HG02970 (cell line): ENCODE measurements around the gene TMEM131.
"Not testable (repeated sequence)": the region's sequence is repeated elsewhere in the genome, so short reads cannot be mapped to it uniquely, and the experiment has no call there.

Source experiments
- ATAC-seq: cut with Tn5 transposase; IDR thresholded peaks from one replicate; pipeline ENCODE4 v1.9.1; 2021; ENCODE audit warnings: mild to moderate bottlenecking, moderate library complexity, moderate number of reproducible peaks; ENCODE audit not compliant: unreplicated experiment, low FRiP score

Gene TMEM131, protein sequence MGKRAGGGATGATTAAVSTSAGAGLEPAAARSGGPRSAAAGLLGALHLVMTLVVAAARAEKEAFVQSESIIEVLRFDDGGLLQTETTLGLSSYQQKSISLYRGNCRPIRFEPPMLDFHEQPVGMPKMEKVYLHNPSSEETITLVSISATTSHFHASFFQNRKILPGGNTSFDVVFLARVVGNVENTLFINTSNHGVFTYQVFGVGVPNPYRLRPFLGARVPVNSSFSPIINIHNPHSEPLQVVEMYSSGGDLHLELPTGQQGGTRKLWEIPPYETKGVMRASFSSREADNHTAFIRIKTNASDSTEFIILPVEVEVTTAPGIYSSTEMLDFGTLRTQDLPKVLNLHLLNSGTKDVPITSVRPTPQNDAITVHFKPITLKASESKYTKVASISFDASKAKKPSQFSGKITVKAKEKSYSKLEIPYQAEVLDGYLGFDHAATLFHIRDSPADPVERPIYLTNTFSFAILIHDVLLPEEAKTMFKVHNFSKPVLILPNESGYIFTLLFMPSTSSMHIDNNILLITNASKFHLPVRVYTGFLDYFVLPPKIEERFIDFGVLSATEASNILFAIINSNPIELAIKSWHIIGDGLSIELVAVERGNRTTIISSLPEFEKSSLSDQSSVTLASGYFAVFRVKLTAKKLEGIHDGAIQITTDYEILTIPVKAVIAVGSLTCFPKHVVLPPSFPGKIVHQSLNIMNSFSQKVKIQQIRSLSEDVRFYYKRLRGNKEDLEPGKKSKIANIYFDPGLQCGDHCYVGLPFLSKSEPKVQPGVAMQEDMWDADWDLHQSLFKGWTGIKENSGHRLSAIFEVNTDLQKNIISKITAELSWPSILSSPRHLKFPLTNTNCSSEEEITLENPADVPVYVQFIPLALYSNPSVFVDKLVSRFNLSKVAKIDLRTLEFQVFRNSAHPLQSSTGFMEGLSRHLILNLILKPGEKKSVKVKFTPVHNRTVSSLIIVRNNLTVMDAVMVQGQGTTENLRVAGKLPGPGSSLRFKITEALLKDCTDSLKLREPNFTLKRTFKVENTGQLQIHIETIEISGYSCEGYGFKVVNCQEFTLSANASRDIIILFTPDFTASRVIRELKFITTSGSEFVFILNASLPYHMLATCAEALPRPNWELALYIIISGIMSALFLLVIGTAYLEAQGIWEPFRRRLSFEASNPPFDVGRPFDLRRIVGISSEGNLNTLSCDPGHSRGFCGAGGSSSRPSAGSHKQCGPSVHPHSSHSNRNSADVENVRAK (N-terminal part only)

GRCh38 chr2:97995734-97996624, at the start of gene TMEM131:
Gene TMEM131 (minus strand): TSS chr2:97995948. CDS start chr2:97995662, 286 bp downstream.
- ATAC-seq: peak; percentile 73

DNA sequence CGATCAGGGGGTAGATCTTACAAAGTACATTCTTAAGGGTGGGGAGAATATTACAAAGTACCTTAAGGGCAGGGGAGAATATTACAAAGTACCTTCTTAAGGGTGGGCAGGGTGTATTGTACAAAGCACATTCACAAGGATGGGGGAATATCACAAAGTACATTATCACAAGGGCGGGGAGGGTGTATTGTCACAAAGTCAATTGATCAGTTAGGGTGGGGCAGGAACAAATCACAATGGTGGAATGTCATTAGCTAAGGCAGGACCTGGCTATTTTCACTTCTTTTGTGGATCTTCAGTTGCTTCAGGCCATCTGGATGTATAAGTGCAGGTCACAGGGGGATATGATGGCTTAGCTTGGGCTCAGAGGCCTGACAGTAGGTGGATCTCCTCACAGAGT, 49.0 kb upstream of the TMEM131 start:
- not testable (repeated sequence) for ATAC-seq

- ATAC-seq: no peak
Observed at GRCh38 chr2:98043101-98043500, 47.4 kb upstream of the TMEM131 start.

GRCh38 chr2:98040331-98040939, 44.7 kb upstream of the TMEM131 start:
- ATAC-seq: no peak

GRCh38 chr2:98039085-98039756, 43.5 kb upstream of the TMEM131 start:
- no peak for ATAC-seq

DNA sequence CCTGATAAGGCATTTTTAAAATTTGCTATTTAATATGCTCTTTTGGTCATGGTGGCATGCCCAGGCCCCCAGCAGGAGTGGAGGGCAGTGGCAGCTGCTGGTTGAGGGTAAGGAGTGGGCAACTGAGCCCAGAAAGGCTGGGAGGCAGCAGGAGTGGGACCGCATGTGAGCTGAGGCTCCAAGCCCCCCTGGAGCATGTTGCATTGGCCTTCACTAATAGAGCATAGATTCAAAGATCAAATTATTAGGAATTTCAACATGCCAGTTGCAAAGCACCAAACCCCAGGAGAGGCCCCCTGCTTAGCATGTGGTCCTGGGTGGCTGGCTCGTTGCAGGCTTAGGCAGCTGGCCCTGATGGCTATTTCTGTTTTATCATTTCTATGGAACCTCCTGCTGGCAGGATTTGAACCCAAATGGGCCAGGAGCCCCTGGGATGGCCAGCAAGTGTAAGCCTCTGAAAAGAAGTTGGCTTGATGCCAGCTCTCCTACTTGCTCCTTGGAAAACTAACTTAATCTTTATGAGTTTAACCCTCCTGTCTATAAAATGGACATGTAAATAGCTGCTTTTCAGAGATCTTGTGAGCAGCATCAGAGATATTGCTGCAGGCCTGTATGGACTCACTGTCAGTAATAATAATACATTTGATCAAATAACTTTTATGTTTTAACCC, 42.1 kb upstream of the TMEM131 start:
- ATAC-seq: no peak

DNA sequence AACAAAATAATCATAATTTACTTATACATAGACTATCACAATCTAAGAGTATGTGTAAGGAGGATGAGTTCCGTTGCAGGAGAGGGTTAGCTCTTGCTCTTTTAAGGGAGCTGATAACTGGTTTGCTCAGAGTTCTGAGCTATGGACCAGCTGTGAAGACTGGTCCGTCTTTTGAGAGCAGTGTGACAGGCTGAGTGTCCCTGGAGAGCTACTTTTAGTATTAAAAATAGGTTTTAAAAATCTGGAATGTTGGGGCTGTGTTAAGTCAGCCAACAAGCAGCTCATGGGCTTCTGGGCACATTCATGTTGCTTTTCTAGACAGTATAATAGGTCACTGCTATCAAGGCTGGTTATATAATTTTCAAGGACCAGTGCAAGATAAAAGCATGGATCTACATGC, 41.5 kb upstream of the TMEM131 start:
- ATAC-seq: no peak

- ATAC-seq: no peak
Observed at GRCh38 chr2:98036349-98037000, 40.7 kb upstream of the TMEM131 start.

GRCh38 chr2:98034745-98035144, 39.0 kb upstream of the TMEM131 start:
- ATAC-seq: no peak

GRCh38 chr2:98032086-98032485, 36.3 kb upstream of the TMEM131 start:
- ATAC-seq: no peak

DNA sequence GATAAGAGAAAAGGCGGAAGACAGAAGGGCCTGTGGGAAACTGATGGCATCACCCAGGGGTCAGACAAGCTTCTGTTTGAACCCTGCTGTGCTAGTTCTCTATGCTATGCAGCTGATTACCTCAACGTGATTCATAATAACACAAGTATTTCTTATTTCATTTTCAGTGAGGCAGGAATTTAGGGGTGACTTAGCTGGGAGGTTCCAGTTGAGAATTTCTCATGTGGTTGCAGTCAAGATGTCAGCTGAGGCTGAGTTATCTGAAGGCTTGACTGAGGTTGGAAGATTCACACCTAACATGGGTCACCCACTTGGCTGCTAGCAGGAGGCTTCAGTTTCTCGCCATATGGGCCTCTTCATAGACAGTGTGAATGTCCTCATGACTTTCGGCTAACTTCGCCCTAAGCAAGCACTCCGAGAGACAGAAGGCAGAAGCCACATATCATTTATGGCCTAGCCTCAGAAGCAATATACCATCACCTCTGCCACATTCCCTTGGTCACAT, 34.0 kb upstream of the TMEM131 start:
- ATAC-seq: no peak

DNA sequence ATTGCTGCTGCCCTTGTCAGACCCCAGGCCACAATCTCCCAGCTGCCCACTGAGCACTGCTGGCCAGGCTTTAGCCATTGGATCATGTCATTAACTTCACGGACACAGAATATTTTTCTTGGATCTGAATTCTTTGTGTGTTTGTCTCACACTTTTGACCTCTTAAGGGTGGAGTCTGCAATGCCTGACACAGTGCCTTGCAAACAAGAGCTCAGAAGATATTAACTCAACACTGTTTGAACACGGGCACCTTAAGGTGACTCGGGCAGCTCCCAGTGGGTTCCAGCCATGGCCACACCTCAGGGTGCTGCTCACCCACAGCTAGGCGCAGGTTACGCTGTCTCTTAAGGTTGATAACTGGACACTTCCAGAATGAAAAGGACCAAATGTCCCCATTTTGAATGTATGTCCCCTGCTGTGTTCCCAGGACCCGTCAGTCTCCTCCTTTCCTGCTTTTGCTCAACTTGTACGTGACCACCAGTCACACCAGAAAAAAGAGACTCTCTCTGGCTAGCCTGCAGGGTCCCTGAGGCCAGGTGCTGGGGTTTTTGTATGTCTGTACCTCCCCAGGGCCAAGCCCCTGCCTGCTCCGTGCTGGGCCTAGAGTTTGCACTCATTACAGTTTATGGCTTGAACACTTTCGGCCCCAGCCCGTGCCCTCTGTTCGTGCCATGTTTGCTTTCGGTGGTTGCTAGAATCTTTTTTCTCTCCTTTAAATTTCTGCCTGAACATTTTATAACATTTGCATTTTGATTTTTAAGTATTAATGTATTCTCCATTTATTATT, 33.4 kb upstream of the TMEM131 start:
- ATAC-seq: no peak

DNA sequence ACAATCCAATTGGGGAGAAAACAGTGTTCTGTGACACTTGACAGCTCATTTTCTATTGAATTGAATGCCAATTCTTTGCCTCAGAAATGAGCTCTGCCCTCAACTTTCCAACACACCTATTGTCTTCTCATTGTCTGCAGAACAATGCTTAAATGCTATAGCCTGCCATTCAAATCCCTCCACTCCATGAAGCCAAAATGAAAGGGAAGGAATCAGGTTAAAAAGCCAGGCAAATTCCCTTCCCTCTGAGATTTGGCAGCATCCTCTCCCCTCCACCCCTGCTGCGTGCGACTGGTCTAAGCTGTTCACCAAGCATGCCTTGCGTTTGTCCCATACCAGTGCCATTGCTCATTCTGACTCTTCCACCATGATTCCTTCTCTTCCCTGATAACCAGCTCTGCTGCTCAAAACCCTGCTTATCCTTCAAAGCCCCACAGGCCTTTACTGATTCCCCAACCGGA, 32.4 kb upstream of the TMEM131 start:
- no peak for ATAC-seq

GRCh38 chr2:98027538-98027937, 31.8 kb upstream of the TMEM131 start:
- peak; percentile 24 for ATAC-seq

DNA sequence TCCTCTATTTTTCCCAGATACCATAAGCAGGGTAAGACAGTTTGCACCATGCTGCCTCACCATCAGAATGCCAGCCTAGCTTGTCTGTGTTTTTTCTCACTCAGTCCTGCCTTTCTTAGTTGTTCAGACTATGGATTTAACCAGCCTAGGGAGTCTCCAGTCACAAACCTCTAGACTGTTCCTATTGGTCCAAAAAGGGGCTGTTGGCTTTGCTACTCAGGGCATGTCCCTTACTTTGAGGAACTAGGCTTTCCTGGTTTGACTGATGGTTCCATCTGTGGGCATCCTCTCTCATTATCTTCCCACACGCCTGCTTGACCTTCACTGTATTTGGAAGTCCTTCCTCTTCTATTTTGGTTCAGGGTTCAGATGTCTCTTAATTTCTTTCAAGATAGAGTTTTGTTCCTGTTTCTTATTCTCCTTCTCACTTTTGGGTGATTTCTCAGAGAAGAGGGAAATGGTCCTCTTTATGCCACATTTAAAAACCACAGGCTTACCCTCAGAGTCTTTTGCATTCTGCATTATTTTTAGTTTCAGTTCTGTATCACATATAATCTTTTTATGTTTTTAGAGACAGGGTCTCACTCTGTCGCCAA, 31.3 kb upstream of the TMEM131 start:
- ATAC-seq: peak; percentile 81

DNA sequence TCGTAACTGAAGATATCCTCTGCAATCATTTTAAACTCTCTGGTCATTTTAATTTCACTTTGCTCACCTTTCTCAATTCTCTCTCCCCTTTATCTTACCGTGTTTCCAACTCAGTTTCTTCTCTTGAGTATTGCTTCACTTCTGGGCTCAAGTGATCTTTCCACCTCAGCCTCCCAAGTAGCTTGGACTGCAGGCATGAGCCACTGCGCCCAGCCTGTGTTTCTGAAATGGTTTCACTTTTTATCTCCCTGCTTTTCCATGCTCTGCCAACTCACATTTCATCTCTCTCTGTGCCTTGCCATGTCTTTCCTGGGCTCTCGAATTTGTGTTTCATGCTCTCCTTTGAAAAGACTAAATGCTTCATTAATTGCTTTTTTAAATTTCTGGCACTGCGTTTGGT, 30.5 kb upstream of the TMEM131 start:
- no peak for ATAC-seq
